ENCODE measurements around the gene NUDT3. TPM values are rescaled to one million over a fixed set of nuclear protein-coding genes. Genes with fewer than 3 reads are reported as not detected.

Gene NUDT3
- total and polyA plus RNA-seq, 9 of the 15 experiments (the other 6 are each of a cell fraction or from before 2014, with no cell fraction given): 5.4 to 81.2 (median 56.4) TPM

GRCh38 chr6:34236131-34236442 lies 156.4 kb downstream of the NUDT3 start:
- in situ Hi-C loops (cut with MboI) (no loop called here), intact Hi-C loops (cut with micrococcal nuclease) (no loop called here)
- FAIRE-seq (peak; percentile 56), ATAC-seq (peak; percentile 1), DNase-seq (ENCODE audit: extremely low read depth in 1 of 4, low spot score in 3 of 4) (peak in 2 of 4 experiments; percentile 29 to 37)
- Histone ChIP-seq H3K9ac (ENCODE audit: insufficient read depth in 1 of 2, low read depth in 2 of 2, low read length in 2 of 2) (peak overlapping the region; percentile 91 to 95), H4K20me1 (replicated peaks; ENCODE audit: control insufficient read depth, insufficient read depth, low read length) (peaks cover 24% of the 10 kb centered on the region), H3K4me3 (peak overlapping the region; percentile 57), H3K27ac (ENCODE audit: extremely low read depth, low read depth, low read length) (peak overlapping the region; percentile 95), H2AFZ (ENCODE audit: low read depth, low read length) (0 out of 2 replicates have a peak overlapping the region, but pooled peaks have one; percentile 40), H3K4me2 (ENCODE audit: insufficient read depth, low read length) (peak overlapping the region; percentile 88), H3K9me3 (replicated peaks; ENCODE audit: control insufficient read depth, insufficient read depth, low read depth, low read length) (no peaks in the 10 kb centered on the region), H3K36me3 (ENCODE audit: control insufficient read depth, insufficient read depth, low read length) (peaks cover 32% of the 10 kb centered on the region), H3K27me3 (ENCODE audit: control insufficient read depth in 2 of 2, insufficient read depth in 2 of 2, low read length in 2 of 2) (no peaks in the 10 kb centered on the region), H3K4me1 (replicated peaks in 1 of 2; ENCODE audit: control insufficient read depth in 2 of 2, insufficient read depth in 2 of 2, low read length in 2 of 2) (peaks cover 39 to 42% of the 10 kb centered on the region in 2 experiments), H3K79me2 (ENCODE audit: control insufficient read depth, insufficient read depth, low read length) (peaks cover 51% of the 10 kb centered on the region), H3K9me1 (ENCODE audit: control insufficient read depth, insufficient read depth, low read length) (no peaks in the 10 kb centered on the region)
- ChIA-PET POLR2A (interaction anchor here (0.7 to 1.8 kb wide), 17 partner anchors 9 to 1108 kb away, joined by 3 to 14 read pairs (median 4); partner anchors contain the start of gene SMIM29), CTCF (ENCODE audit: low intra/inter-chr PET ratio) (no interaction called here)
- WGBS (ENCODE audit: insufficient coverage, low coverage, missing lambda C conversion rate): 12% methylated on average over 13 of the region's 13 CpGs
- BruUV-seq (replicated peaks): TSS peak; percentile 99
- TF ChIP-seq SETDB1 (IDR thresholded peaks at IDR 0.05; ENCODE audit: low read length) (no peak), POLR2AphosphoS5 (IDR thresholded peaks at IDR 0.05; ENCODE audit: control insufficient read depth, insufficient read depth, low read depth, low read length) (no peak; the same call in 1 of the 2 replicates), RAD51 (IDR thresholded peaks at IDR 0.05; ENCODE audit: borderline replicate concordance, low read depth) (0 out of 2 replicates have a peak, but pooled peaks have one; percentile 3), NR4A1 (CRISPR knock-in tag; IDR thresholded peaks at IDR 0.05) (no peak), NR4A1 (tag; IDR thresholded peaks at IDR 0.05) (0 out of 2 replicates have a peak, but pooled peaks have one; percentile 11), E2F4 (CRISPR knock-in tag; IDR thresholded peaks at IDR 0.05; ENCODE audit: low read depth) (no peak), ETS1 (conservative IDR thresholded peaks at IDR 0.05; ENCODE audit: control insufficient read depth, low read depth, low read length) (no peak), EP300 (IDR thresholded peaks at IDR 0.05; ENCODE audit: low read length) (no peak), GATAD2A (IDR thresholded peaks at IDR 0.05) (no peak), ATF4 (CRISPR knock-in tag; IDR thresholded peaks at IDR 0.05) (0 out of 2 replicates have a peak, but pooled peaks have one; percentile 20), MAX (CRISPR knock-in tag; IDR thresholded peaks at IDR 0.05) (0 out of 2 replicates have a peak, but pooled peaks have one; percentile 48), CEBPZ (IDR thresholded peaks at IDR 0.05; ENCODE audit: borderline replicate concordance, low read depth, low read length) (no peak), CEBPG (CRISPR knock-in tag; IDR thresholded peaks at IDR 0.05) (0 out of 2 replicates have a peak, but pooled peaks have one; percentile 4), CEBPG (tag; conservative IDR thresholded peaks at IDR 0.05 in 1 of 2, IDR thresholded peaks at IDR 0.05 in 1 of 2) (peak in 1 of 2 experiments; percentile 22; a peak in 1 of 4 replicates)
